AG20443 (cell line): ENCODE data around the gene PAK2.
"Not testable (repeated sequence)": the region's sequence is repeated elsewhere in the genome, so short reads cannot be mapped to it uniquely, and the experiment has no call there.

Source experiments
- DNase-seq: peaks from one replicate; pipeline ENCODE4 v3.0.0; 2012; ENCODE audit warnings: low spot score, mixed read lengths

Gene PAK2

DNA sequence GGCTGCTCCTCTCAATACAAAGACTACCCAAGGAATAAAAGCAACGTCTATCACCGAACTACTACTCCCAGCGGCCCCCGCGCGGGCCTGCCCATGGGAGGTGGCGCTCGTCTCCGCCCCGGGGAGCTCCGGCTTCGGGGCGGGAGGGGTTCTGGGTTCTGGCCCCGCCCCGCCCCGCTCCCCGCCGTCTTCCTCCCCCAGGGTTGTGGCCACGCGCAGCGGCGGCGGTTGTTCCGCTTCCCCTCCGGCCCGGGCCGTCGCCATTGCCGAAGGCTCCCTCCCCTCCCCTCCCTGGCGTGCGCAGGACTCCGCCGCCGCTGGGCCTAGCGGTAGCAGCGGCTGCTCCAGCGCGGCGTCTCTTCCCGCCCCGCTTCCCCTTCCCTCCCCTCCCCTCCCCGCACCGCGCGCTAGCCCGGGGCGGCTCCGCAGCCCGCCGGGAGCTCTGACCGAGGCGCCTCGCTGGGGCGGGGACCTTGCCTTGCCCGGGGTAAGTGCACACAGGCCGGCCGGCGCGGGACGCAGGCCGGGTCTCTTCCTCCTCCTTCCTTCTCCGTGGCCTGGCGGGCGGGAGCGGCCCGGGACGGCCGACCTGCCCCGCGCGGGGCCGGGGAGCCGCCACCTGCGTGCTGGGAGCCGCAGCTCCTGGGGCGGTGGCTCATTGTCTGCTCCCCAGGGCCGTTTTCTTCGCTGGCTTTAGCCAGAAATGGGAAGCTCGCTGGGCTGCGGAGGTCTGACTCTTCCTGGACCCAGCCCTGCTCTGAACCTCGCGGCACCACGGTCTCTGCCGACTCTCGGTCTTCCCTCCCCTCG, at the start of gene PAK2:
TSS of gene PAK2 (plus strand) at position 187 of the 810 bp plus-strand sequence. CDS start 42,790 bp downstream, outside the sequence.
- DNase-seq: peak; percentile 96

- DNase-seq: no peak
Observed at GRCh38 chr3:196689941-196690660, 49.6 kb upstream of the PAK2 start.

- no peak for DNase-seq
Observed at GRCh38 chr3:196691386-196691785, 48.3 kb upstream of the PAK2 start.

GRCh38 chr3:196694202-196694638, 45.4 kb upstream of the PAK2 start:
- peak; percentile 52 for DNase-seq

DNA sequence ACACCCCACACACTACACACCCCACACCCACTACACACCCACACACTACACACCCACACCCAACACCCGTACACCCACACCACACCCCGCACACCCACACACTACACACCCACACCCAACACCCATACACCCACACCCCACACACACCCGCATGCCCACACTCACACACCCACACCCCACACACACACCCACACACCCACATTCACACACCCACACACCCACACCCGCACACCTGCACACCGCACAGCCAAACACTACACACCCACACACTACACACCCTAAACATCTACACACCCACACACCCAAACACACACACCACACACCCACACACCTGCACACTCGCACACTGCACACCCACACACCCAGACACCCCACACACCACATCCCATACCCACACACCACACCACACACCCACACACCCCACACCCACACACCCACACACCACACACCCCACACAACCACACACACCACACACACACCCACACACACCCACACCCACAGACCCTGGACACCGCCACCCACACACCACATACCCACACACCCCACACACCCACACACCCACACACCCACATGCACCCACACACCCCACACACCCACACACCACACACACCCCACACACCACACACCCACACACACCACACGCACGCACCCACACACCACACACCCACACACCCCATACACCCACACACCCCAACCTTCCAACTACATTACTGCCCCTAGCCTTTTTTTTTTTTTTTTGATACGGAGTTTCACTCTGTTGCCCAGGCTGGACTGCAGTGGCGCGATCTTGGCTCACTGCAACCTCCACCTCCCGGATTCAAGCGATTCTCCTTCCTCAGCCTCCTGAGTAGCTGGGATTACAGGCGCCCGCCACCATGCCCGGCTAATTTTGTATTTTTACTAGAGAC, 44.5 kb upstream of the PAK2 start:
- no peak for DNase-seq

DNA sequence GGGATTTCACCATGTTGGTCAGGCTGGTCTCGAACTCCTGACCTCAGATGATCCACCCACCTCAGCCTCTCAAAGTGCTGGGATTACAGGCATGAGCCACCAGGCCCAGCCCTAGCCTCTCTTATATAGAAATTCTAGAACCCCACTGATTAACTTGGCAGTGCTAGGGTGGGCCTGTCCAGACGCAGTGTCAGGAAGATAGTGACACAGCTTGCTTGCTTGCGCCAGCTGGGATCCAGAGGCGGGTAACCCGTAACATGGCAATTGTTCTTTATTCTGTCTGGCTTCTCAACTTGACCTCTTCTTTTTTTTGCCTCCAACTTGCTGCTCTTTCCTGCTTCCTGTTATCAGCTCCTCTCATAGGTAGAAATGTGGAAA, 43.8 kb upstream of the PAK2 start:
- DNase-seq: no peak

GRCh38 chr3:196697270-196697669, 42.4 kb upstream of the PAK2 start:
- DNase-seq: no peak

- DNase-seq: no peak
Observed at GRCh38 chr3:196699749-196700148, 39.9 kb upstream of the PAK2 start.

GRCh38 chr3:196700801-196701200, 38.9 kb upstream of the PAK2 start:
- no peak for DNase-seq

DNA sequence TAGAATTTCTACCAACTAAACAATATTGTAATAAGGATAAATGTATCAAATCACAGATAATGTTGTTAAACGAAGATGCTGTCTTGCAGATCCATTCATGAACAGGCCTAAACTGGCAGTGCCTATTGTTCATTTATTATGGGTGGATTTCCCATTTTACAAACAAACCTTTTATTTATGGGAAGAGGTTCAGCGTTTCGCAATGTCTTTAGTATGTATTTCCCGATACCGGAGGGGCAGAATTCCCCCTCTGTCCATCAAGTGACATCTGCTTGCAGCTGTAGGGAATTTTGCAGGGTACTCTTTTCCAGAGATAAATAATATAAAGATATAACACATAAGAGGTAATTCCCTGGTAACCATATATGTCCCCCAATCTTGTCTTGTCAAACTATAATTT, 33.3 kb upstream of the PAK2 start:
- DNase-seq: no peak

GRCh38 chr3:196706731-196707130, 32.9 kb upstream of the PAK2 start:
- no peak for DNase-seq

DNA sequence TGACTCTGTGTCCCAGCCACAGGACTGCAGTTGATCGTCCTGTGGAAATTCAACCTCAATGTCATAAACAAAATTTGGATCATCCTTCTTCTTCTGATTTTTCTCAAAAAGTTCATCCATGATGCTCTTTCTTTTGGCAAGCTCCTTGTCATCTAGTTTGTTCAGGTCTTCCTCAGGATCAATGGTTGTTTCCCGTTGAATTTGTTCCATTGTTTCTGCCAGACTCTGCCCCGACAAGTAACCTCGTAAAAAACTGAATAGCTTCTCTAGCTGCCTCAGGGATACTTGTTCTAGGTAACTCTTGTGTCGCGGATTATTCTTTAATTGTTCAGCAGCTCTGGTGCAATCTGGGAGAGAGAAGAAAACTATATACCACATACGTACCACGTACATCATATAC, 32.1 kb upstream of the PAK2 start:
- DNase-seq: no peak

DNA sequence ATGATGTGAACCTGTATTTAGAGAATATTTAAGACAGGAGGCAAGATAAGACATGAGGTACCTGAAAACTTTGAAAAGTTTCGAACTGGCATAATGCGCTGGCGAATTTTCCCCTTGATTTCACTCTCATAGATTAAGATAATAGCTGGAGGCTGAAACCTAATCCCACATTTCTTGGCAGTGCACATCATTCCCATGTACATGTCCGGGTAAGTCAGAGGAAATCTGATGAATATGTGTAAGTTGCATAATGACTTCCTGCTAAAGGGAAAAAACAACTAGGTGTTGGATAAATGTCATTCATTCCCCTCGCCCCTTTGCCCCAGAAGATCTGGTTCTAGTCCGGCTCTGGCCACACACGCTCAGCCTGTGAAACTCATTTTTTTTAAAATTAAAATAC, 31.2 kb upstream of the PAK2 start:
- no peak for DNase-seq

- DNase-seq: peak; percentile 100
Observed at GRCh38 chr3:196711838-196712513, 27.7 kb upstream of the PAK2 start, which contains the start of the genes CEP19 and PIGX. CEP19 (minus strand) TSS chr3:196712250; CDS start chr3:196708657, 3,593 bp downstream. PIGX (plus strand) TSS chr3:196712377.

GRCh38 chr3:196712514-196713413, 26.9 kb upstream of the PAK2 start:
- peak; percentile 93 for DNase-seq

- DNase-seq: not testable (repeated sequence)
Observed at GRCh38 chr3:196717162-196717561, 22.5 kb upstream of the PAK2 start.

- no peak for DNase-seq
Observed at GRCh38 chr3:196721097-196721496, 18.6 kb upstream of the PAK2 start.

GRCh38 chr3:196726788-196727675, 12.6 kb upstream of the PAK2 start:
- DNase-seq: peak; percentile 14

GRCh38 chr3:196735751-196736150, 3.9 kb upstream of the PAK2 start:
- DNase-seq: no peak
